Ascending aorta (tissue), 2 donors: ENCODE results near the gene PEAK1. TPM values are rescaled to one million over a fixed set of nuclear protein-coding genes. Genes with fewer than 3 reads are reported as not detected.

Experiments
- DNase-seq, 2 donors: peaks; one replicate each; pipeline ENCODE4 v3.0.0-alpha.2; 2019; ENCODE audit warnings: low spot score in 2 of 2
- H3K27ac ChIP-seq, 2 donors: fragments of 200-600 bp; sonication (generic); one replicate each; pipeline ENCODE4 v1.5.1; 2016 to 2017; ENCODE audit warnings: mild to moderate bottlenecking in 1 of 2
- H3K27me3 ChIP-seq: fragments of 200-600 bp; sonication (generic); one replicate; pipeline ENCODE4 v1.5.1; 2017
- H3K36me3 ChIP-seq, 2 donors: fragments of 200-600 bp; sonication (generic); one replicate each; pipeline ENCODE4 v1.5.1; 2016
- H3K4me1 ChIP-seq, 2 donors: fragments of 200-600 bp; sonication (generic); one replicate each; pipeline ENCODE4 v1.5.1; 2016 to 2017; ENCODE audit warnings: mild to moderate bottlenecking in 1 of 2
- H3K4me3 ChIP-seq, 2 donors: fragments of 200-600 bp; sonication (generic); one replicate each; pipeline ENCODE4 v1.5.1; 2016 to 2017; ENCODE audit warnings: mild to moderate bottlenecking in 1 of 2
- H3K9me3 ChIP-seq, 2 donors: fragments of 200-600 bp; sonication (generic); one replicate each; pipeline ENCODE4 v1.5.1; 2016
- intact Hi-C: fragments of 100-400 bp; cut with DNase I; formaldehyde crosslinking; loops from one replicate; pipeline ENCODE4 v1.15.1; 2023
- total RNA-seq: library from RNA; depleted of rRNA; stranded (reverse); fragments of >200 nt; gene quantifications from one replicate; pipeline ENCODE4 v1.1.0, GENCODE V29; 2016
- TF ChIP-seq, protein P1 (sequence below), 3 experiments: fragments of 200-600 bp in 2 of 3; fragments of 450-650 bp in 1 of 3; sonication (generic) in 2 of 3; IDR thresholded peaks; one replicate each; pipeline ENCODE4 v1.5.1; 2016 to 2019; ENCODE audit warnings: antibody characterized with exemption in 3 of 3, mild to moderate bottlenecking in 1 of 3, moderate library complexity in 1 of 3

PEAK1 gene, protein sequence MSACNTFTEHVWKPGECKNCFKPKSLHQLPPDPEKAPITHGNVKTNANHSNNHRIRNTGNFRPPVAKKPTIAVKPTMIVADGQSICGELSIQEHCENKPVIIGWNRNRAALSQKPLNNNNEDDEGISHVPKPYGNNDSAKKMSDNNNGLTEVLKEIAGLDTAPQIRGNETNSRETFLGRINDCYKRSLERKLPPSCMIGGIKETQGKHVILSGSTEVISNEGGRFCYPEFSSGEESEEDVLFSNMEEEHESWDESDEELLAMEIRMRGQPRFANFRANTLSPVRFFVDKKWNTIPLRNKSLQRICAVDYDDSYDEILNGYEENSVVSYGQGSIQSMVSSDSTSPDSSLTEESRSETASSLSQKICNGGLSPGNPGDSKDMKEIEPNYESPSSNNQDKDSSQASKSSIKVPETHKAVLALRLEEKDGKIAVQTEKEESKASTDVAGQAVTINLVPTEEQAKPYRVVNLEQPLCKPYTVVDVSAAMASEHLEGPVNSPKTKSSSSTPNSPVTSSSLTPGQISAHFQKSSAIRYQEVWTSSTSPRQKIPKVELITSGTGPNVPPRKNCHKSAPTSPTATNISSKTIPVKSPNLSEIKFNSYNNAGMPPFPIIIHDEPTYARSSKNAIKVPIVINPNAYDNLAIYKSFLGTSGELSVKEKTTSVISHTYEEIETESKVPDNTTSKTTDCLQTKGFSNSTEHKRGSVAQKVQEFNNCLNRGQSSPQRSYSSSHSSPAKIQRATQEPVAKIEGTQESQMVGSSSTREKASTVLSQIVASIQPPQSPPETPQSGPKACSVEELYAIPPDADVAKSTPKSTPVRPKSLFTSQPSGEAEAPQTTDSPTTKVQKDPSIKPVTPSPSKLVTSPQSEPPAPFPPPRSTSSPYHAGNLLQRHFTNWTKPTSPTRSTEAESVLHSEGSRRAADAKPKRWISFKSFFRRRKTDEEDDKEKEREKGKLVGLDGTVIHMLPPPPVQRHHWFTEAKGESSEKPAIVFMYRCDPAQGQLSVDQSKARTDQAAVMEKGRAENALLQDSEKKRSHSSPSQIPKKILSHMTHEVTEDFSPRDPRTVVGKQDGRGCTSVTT (N-terminal part only)
- 53.7 TPM for total RNA-seq

DNA sequence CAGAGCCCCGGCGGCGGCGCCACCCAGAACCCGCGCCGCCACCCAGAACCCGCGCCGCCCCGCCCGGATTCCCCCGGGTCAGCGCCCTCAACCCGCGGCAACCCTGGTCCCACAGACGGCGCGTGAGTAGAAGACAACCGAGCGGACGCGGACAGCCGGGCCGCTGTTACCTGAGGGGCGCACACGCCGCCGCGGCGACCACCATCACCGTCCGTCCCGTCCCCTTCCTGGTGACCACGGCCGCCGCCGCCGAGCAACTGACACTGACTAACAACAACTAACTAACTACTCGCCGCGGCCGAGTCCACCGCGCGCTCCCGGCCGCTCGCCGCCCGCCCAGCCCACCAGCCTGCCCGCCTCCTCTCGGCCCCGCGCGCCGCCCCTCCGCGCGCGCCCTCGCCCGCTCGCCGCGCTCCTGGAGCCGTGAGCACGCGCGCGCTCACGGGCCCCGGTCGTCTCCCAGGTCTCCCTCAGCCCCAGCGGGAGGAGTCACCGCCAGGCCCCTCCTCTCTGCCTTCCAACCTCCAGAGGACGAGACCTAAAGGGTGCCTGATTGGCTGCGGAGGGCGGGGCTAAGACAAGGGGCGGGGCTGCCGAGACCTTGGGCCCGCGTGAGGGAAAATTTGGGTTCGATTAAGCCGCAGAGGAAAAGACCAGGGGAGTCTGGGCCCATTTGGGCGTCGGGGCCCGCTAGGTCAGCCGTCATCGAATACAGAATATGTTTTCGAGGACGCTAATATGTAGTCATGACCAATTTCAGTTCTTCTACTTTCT, at the start of gene PEAK1:
Gene PEAK1 (minus strand): TSS at position 269 of the 774 bp plus-strand sequence. CDS start 238,178 bp downstream, outside the sequence.
- peak within 1 kb of the TSS; percentile 91 to 97 for H3K27ac ChIP-seq
- H3K4me1 ChIP-seq: peaks cover 0 to 20% of the 10 kb centered on the region in 2 donors
- H3K4me3 ChIP-seq: peak within 1 kb of the TSS; percentile 76 to 99
- H3K36me3 ChIP-seq: no peaks in the 10 kb centered on the region
- intact Hi-C loops: loop anchor here (2.0 to 10.0 kb wide), 6 partner anchors 35 to 655 kb away; partner anchors contain the start of genes RCN2, SCAPER and TBC1D2B
- H3K9me3 ChIP-seq: no peaks in the 10 kb centered on the region
- no peaks in the 10 kb centered on the region for H3K27me3 ChIP-seq
- TF ChIP-seq, protein P1, sequence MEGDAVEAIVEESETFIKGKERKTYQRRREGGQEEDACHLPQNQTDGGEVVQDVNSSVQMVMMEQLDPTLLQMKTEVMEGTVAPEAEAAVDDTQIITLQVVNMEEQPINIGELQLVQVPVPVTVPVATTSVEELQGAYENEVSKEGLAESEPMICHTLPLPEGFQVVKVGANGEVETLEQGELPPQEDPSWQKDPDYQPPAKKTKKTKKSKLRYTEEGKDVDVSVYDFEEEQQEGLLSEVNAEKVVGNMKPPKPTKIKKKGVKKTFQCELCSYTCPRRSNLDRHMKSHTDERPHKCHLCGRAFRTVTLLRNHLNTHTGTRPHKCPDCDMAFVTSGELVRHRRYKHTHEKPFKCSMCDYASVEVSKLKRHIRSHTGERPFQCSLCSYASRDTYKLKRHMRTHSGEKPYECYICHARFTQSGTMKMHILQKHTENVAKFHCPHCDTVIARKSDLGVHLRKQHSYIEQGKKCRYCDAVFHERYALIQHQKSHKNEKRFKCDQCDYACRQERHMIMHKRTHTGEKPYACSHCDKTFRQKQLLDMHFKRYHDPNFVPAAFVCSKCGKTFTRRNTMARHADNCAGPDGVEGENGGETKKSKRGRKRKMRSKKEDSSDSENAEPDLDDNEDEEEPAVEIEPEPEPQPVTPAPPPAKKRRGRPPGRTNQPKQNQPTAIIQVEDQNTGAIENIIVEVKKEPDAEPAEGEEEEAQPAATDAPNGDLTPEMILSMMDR (IDR thresholded peaks at IDR 0.05): no peak
- DNase-seq: peak; percentile 99 to 100

DNA sequence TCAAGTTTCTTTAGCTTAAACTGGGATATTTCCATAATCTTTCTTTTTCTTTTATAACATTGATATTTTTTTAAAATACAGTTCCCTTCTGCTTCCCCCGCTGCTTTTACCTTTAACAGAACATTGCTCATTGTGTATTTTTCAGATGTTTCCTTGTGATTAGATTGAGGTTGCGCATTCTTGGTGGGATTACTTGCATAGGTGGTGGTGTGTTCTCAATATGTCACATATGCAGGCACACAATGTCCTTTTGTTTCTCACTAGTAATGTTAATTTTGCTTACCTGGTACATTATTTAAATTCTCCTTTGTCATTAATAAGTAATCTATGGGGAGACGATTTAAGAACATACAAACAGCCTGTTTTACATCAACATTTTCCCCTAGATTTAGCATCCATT, 49.0 kb upstream of the PEAK1 start:
- Histone ChIP-seq H3K27ac (no peak overlapping the region), H3K9me3 (no peaks in the 10 kb centered on the region), H3K27me3 (no peaks in the 10 kb centered on the region), H3K4me1 (no peaks in the 10 kb centered on the region), H3K36me3 (peaks cover 33 to 75% of the 10 kb centered on the region in 2 donors), H3K4me3 (no peak overlapping the region)
- TF ChIP-seq, protein P1 (IDR thresholded peaks at IDR 0.05): no peak
- DNase-seq: no peak
- intact Hi-C loops: no loop called here

DNA sequence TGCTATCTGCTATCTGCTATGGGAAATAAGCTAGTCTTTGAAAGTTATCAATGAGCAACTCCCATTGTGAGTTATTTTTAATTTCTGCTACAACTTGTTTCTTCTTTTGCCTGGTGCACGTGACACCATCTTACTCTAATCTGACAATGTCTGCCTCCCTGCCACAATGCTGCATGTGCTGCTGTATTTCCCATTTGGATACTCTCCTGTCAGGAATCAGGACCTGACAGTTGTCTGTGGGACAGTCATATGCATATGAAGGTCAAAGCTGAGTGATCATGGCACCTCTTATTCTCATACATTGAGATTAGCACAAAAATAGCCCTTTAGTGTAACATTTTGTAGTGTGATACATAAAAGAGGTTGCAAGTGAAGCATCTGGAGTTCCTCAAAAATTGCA, 46.6 kb upstream of the PEAK1 start:
- H3K9me3 ChIP-seq: no peaks in the 10 kb centered on the region
- no peak overlapping the region for H3K4me3 ChIP-seq
- TF ChIP-seq, protein P1 (IDR thresholded peaks at IDR 0.05): no peak
- DNase-seq: no peak
- H3K27me3 ChIP-seq: no peaks in the 10 kb centered on the region
- H3K36me3 ChIP-seq: peaks cover 27 to 53% of the 10 kb centered on the region in 2 donors
- H3K4me1 ChIP-seq: no peaks in the 10 kb centered on the region
- intact Hi-C loops: no loop called here
- H3K27ac ChIP-seq: no peak overlapping the region

DNA sequence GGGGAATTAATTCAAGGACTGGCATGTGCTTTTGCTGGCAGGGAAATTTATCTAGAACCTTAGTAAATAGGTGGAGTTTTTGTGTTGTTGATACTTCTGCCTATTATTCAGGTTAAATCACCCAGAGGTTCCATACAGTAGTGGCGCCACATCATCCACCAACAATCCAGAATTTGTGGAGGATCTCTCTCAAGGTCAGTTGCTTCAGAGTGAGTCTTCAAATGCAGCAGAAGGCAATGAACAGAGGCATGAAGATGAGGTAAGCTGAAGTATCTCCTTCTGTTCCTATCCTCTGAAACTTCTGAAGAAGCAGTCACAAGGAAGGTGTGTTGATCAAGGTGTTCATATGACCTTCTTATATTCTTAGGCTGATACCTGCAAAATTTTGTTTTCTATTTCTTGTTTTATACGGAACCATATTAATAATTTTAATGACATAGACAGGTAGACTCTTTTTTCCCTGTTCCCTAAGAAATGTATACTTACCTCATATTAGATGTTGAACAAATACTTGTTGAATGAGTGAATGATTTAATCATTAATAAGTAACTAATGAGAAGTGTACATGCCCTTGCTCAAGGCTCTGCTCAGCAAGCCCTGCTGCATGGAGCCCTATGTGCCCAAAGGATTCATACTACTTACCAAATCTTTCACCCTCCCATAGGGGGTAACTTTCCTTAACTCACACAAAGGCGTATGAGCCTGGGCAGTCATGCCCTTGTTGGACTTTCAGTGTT, 44.4 kb upstream of the PEAK1 start:
- Histone ChIP-seq H3K27ac (no peak overlapping the region), H3K9me3 (no peaks in the 10 kb centered on the region), H3K4me3 (no peak overlapping the region), H3K36me3 (peaks cover 23 to 37% of the 10 kb centered on the region in 2 donors), H3K4me1 (no peaks in the 10 kb centered on the region), H3K27me3 (no peaks in the 10 kb centered on the region)
- intact Hi-C loops: no loop called here
- TF ChIP-seq, protein P1 (IDR thresholded peaks at IDR 0.05): no peak
- no peak for DNase-seq
